CD14-positive monocyte (primary cell): ENCODE measurements around the gene ZNF132. TPM values are rescaled to one million over a fixed set of nuclear protein-coding genes. Genes with fewer than 3 reads are reported as not detected.

Experiments
- DNase-seq, 3 donors: peaks; one replicate each; pipeline ENCODE4 v3.0.0-alpha.2; 2011 to 2022
- H2AFZ ChIP-seq: 2 replicates; pipeline ENCODE4 v1.6.0; 2012; ENCODE audit warnings: mild to moderate bottlenecking, low read depth, low read length, inconsistent platforms; ENCODE audit not compliant: insufficient read depth, poor library complexity, severe bottlenecking
- H3K27ac ChIP-seq, 2 donors: 1 replicate in 1 of 2; 2 replicates in 1 of 2; pipeline ENCODE4 v1.5.1; 2012 to 2013; ENCODE audit warnings: low read length in 2 of 2, control low read depth in 1 of 2, inconsistent platforms in 1 of 2, low read depth in 1 of 2, mild to moderate bottlenecking in 1 of 2
- H3K27me3 ChIP-seq, 2 donors: one replicate each; pipeline versions ENCODE4 v1.6.0 to v1.6.1; 2011 to 2013; ENCODE audit warnings: low read length in 2 of 2; ENCODE audit not compliant: control insufficient read depth in 2 of 2, insufficient read depth in 2 of 2
- H3K36me3 ChIP-seq, 2 donors: replicated peaks in 1 of 2; 1 replicate in 1 of 2; 2 replicates in 1 of 2; pipeline versions ENCODE4 v1.5.1 to v1.6.1; 2012 to 2013; ENCODE audit warnings: low read length in 2 of 2, control low read depth in 1 of 2, inconsistent platforms in 1 of 2, mild to moderate bottlenecking in 1 of 2; ENCODE audit not compliant: insufficient read depth in 2 of 2, control insufficient read depth in 1 of 2
- H3K4me1 ChIP-seq, 2 donors: 1 replicate in 1 of 2; 2 replicates in 1 of 2; pipeline versions ENCODE4 v1.5.1 to v1.6.1; 2012 to 2013; ENCODE audit warnings: low read length in 2 of 2, control low read depth in 1 of 2, inconsistent platforms in 1 of 2, mild to moderate bottlenecking in 1 of 2, moderate library complexity in 1 of 2; ENCODE audit not compliant: insufficient read depth in 2 of 2, control insufficient read depth in 1 of 2
- H3K4me2 ChIP-seq: replicated peaks from 2 replicates; pipeline ENCODE3; 2012; ENCODE audit warnings: low read length, moderate library complexity, mild to moderate bottlenecking; ENCODE audit not compliant: poor library complexity, severe bottlenecking; ENCODE audit errors: extremely low read depth
- H3K4me3 ChIP-seq, 3 experiments: fragments of 200-600 bp in 1 of 3; sonication (generic) in 1 of 3; replicated peaks in 1 of 3; 1 replicate in 2 of 3; 2 replicates in 1 of 3; pipeline ENCODE4 v1.5.1; 2011 to 2013; ENCODE audit warnings: low read length in 3 of 3, mild to moderate bottlenecking in 3 of 3, control low read depth in 2 of 3, low read depth in 2 of 3, inconsistent platforms in 1 of 3, moderate library complexity in 1 of 3
- H3K79me2 ChIP-seq: 2 replicates; pipeline ENCODE4 v1.6.0; 2012; ENCODE audit warnings: mild to moderate bottlenecking, control low read depth, inconsistent platforms, low read length, moderate library complexity; ENCODE audit not compliant: insufficient read depth
- H3K9ac ChIP-seq: 2 replicates; pipeline ENCODE4 v1.6.0; 2017; ENCODE audit warnings: low read length, mild to moderate bottlenecking; ENCODE audit not compliant: insufficient read depth, poor library complexity, severe bottlenecking
- H3K9me3 ChIP-seq, 2 donors: replicated peaks in 1 of 2; 1 replicate in 1 of 2; 2 replicates in 1 of 2; pipeline versions ENCODE4 v1.5.1 to v1.6.1; 2012 to 2013; ENCODE audit warnings: low read length in 2 of 2, control low read depth in 1 of 2; ENCODE audit not compliant: control insufficient read depth in 1 of 2, insufficient read depth in 1 of 2
- H4K20me1 ChIP-seq: 2 replicates; pipeline ENCODE4 v1.6.0; 2012; ENCODE audit warnings: mild to moderate bottlenecking, low read length, control low read depth, moderate library complexity; ENCODE audit not compliant: insufficient read depth
- H3K27ac Mint-ChIP-seq, 7 donors: one replicate each; pipeline ENCODE4 v1.8.0; 2020; ENCODE audit warnings: mild to moderate bottlenecking in 7 of 7, mixed read lengths in 7 of 7, moderate library complexity in 6 of 7, inconsistent platforms in 2 of 7
- H3K27me3 Mint-ChIP-seq, 3 donors: one replicate each; pipeline ENCODE4 v1.8.0; 2021 to 2022; ENCODE audit warnings: low read depth in 3 of 3, mild to moderate bottlenecking in 3 of 3, mixed read lengths in 3 of 3, moderate library complexity in 3 of 3, inconsistent platforms in 1 of 3
- H3K36me3 Mint-ChIP-seq, 2 donors: one replicate each; pipeline ENCODE4 v1.8.0; 2020; ENCODE audit warnings: mixed read lengths in 2 of 2, inconsistent platforms in 1 of 2, mild to moderate bottlenecking in 1 of 2
- H3K4me1 Mint-ChIP-seq: one replicate; pipeline ENCODE4 v1.8.0; 2020; ENCODE audit warnings: mild to moderate bottlenecking, mixed read lengths
- H3K4me3 Mint-ChIP-seq, 2 donors: one replicate each; pipeline ENCODE4 v1.8.0; 2020; ENCODE audit warnings: mild to moderate bottlenecking in 2 of 2, mixed read lengths in 2 of 2, moderate library complexity in 1 of 2
- H3K9me3 Mint-ChIP-seq, 7 donors: one replicate each; pipeline ENCODE4 v1.8.0; 2020 to 2022; ENCODE audit warnings: mixed read lengths in 7 of 7, mild to moderate bottlenecking in 6 of 7, moderate library complexity in 6 of 7, inconsistent platforms in 2 of 7
- WGBS: methylation state at CpG from one replicate; pipeline ENCODE4 v1.1.5; 2013; ENCODE audit warnings: missing lambda C conversion rate; ENCODE audit not compliant: insufficient coverage; 5-methylcytosine and 5-hydroxymethylcytosine counted together
- intact Hi-C, 2 donors: fragments of 100-400 bp; cut with micrococcal nuclease; formaldehyde crosslinking; loops; one replicate each; pipeline versions ENCODE4 v1.15.0 to v1.15.1; 2023
- polyA plus RNA-seq, 3 donors: library from polyadenylated mRNA; depleted of rRNA in 1 of 3; unstranded in 2 of 3; stranded (reverse) in 1 of 3; fragments of 300-500 nt in 2 of 3; fragments of >200 nt in 1 of 3; fragmentation: Illumina TruSeq in 2 of 3; gene quantifications; 1 replicate in 2 of 3; 2 replicates in 1 of 3; pipeline ENCODE4 v1.2.3, GENCODE V29; 2012 to 2021
- TF ChIP-seq, protein P1 (sequence below): fragments of 200-600 bp; IDR thresholded peaks from one replicate; pipeline ENCODE4 v1.8.0; 2022; ENCODE audit warnings: antibody characterized with exemption, mild to moderate bottlenecking

ZNF132 gene
- polyA plus RNA-seq, 3 donors: 0.40 to 0.92 (median 0.75) TPM

DNA sequence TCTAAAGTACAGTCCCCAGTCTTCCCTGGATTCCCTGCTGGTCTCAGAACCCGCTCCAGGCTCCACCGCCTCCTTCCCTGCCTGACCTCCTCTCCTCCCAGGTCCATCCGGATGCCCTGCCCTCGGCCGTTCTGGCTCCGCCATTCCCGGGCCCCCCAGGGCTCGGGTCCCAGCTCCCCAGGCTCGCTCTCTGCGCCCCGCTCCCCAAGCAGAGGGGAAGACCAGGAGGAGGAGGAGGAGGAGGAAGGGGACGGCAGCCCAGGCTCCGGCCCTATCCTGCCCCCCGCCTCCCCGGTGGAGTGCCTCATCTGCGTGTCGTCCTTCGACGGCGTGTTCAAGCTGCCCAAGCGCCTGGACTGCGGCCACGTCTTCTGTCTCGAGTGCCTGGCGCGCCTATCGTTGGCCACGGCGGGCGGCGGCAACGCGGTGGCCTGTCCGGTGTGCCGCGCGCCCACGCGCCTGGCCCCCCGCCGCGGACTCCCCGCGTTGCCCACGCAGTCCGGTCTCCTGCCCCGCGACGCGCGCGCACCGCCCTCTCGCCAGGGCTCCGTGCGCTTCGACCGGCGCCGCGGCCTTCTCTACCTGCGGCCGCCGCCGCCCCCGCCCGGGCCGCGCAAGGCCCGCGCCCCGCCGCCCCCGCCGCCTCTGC lies 43.9 kb downstream of the ZNF132 start:
- Histone ChIP-seq H3K27me3 (peaks cover 5 to 30% of the 10 kb centered on the region in 2 donors), H3K9me3 (no peaks in the 10 kb centered on the region), H3K36me3 (peaks cover 31 to 40% of the 10 kb centered on the region in 2 donors), H3K4me3 (no peak overlapping the region), H2AFZ (no peak overlapping the region), H3K27ac (no peak overlapping the region), H3K9ac (no peak overlapping the region), H3K4me1 (peaks cover 8 to 10% of the 10 kb centered on the region in 2 donors), H3K4me2 (no peak overlapping the region), H3K79me2 (no peaks in the 10 kb centered on the region), H4K20me1 (peaks cover 4% of the 10 kb centered on the region)
- TF ChIP-seq, protein P1, sequence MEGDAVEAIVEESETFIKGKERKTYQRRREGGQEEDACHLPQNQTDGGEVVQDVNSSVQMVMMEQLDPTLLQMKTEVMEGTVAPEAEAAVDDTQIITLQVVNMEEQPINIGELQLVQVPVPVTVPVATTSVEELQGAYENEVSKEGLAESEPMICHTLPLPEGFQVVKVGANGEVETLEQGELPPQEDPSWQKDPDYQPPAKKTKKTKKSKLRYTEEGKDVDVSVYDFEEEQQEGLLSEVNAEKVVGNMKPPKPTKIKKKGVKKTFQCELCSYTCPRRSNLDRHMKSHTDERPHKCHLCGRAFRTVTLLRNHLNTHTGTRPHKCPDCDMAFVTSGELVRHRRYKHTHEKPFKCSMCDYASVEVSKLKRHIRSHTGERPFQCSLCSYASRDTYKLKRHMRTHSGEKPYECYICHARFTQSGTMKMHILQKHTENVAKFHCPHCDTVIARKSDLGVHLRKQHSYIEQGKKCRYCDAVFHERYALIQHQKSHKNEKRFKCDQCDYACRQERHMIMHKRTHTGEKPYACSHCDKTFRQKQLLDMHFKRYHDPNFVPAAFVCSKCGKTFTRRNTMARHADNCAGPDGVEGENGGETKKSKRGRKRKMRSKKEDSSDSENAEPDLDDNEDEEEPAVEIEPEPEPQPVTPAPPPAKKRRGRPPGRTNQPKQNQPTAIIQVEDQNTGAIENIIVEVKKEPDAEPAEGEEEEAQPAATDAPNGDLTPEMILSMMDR: no peak
- peak overlapping the region in 1 of 2 donors; percentile 36 for H3K4me3 Mint-ChIP-seq
- peaks cover 0 to 11% (median 0%) of the 10 kb centered on the region in 7 donors for H3K9me3 Mint-ChIP-seq
- H3K36me3 Mint-ChIP-seq: peaks cover 38% of the 10 kb centered on the region in 2 donors
- intact Hi-C loops: no loop called here
- peaks cover 17% of the 10 kb centered on the region for H3K4me1 Mint-ChIP-seq
- no peak overlapping the region for H3K27ac Mint-ChIP-seq
- H3K27me3 Mint-ChIP-seq: peaks cover 30 to 44% (median 43%) of the 10 kb centered on the region in 3 donors
- DNase-seq: peak in 1 of 3 donors; percentile 1
- 6% methylated on average over 63 of the region's 75 CpGs for WGBS

DNA sequence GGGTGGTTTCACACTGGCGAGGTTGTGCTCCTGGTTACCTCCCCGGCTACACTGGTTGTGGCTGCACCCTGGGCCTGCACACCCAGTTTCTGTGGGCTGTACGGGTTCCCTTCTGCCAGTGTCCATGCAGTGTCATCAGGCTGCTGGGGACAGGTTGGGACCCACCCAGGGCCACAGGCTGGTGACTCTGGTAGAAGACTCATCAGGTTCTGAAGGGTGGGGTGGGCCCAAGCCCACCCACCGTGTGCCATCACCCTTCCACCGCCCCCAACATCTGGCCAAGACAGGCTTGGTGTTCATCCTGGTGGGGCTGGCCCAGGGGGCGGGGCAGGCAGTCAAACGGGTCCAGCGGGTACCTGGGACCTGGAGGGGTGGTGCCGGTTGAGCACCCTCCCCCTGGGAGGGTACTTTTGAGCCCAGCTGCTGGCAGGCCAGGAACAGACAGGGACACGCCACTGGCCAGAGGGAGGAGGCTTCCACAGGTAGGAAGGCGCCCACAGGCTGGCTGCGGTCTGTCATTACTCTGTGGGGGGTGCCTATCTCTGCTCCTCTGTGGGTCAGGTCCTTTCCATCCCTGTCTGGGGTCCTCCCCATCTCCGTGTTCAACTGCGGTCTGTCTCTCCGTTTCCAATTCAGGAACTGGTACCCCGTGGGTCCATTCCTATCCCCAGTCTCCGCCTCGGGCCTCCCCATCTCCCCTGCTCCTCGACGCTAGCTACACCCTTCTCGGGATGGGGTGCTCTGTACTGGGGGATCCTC lies 44.6 kb downstream of the ZNF132 start, which contains the start of gene RNF225:
Gene RNF225, plus strand, starts transcription at position 437 of the 759 bp plus-strand sequence. CDS start 434 bp downstream, outside the sequence.
- H3K4me2 ChIP-seq: no peak within 1 kb of the TSS
- no peak within 1 kb of the TSS for H3K27ac ChIP-seq
- peak in 1 of 3 donors; percentile 2 for DNase-seq
- no peak within 1 kb of the TSS for H2AFZ ChIP-seq
- Mint-ChIP-seq H3K4me3 (peak within 1 kb of the TSS in 1 of 2 donors; percentile 48), H3K27me3 (peaks cover 30 to 44% (median 43%) of the 10 kb centered on the region in 3 donors), H3K36me3 (peaks cover 45% of the 10 kb centered on the region in 2 donors), H3K9me3 (peaks cover 0 to 8% (median 0%) of the 10 kb centered on the region in 7 donors), H3K27ac (peak within 1 kb of the TSS in 1 of 7 donors; percentile 7), H3K4me1 (peaks cover 12% of the 10 kb centered on the region)
- 45% methylated on average over 18 of the region's 21 CpGs for WGBS
- H4K20me1 ChIP-seq: peaks cover 4% of the 10 kb centered on the region
- H3K9me3 ChIP-seq: no peaks in the 10 kb centered on the region
- H3K4me3 ChIP-seq: no peak within 1 kb of the TSS
- peaks cover under 1 to 4% of the 10 kb centered on the region in 2 donors for H3K4me1 ChIP-seq
- intact Hi-C loops: no loop called here
- H3K9ac ChIP-seq: no peak within 1 kb of the TSS
- TF ChIP-seq, protein P1: no peak
- H3K79me2 ChIP-seq: peaks cover 3% of the 10 kb centered on the region
- H3K36me3 ChIP-seq: peaks cover 37 to 47% of the 10 kb centered on the region in 2 donors
- peaks cover 5 to 30% of the 10 kb centered on the region in 2 donors for H3K27me3 ChIP-seq
